NCI-H1930 (cell line): ENCODE data around the gene FASTK.
"Not testable (repeated sequence)": the region's sequence is repeated elsewhere in the genome, so short reads cannot be mapped to it uniquely, and the experiment has no call there.

Source experiments
- DNase-seq, 2 experiments: peaks; one replicate each; lab custom pipeline; 2025; lab: John Stamatoyannopoulos, UW

FASTK gene

DNA sequence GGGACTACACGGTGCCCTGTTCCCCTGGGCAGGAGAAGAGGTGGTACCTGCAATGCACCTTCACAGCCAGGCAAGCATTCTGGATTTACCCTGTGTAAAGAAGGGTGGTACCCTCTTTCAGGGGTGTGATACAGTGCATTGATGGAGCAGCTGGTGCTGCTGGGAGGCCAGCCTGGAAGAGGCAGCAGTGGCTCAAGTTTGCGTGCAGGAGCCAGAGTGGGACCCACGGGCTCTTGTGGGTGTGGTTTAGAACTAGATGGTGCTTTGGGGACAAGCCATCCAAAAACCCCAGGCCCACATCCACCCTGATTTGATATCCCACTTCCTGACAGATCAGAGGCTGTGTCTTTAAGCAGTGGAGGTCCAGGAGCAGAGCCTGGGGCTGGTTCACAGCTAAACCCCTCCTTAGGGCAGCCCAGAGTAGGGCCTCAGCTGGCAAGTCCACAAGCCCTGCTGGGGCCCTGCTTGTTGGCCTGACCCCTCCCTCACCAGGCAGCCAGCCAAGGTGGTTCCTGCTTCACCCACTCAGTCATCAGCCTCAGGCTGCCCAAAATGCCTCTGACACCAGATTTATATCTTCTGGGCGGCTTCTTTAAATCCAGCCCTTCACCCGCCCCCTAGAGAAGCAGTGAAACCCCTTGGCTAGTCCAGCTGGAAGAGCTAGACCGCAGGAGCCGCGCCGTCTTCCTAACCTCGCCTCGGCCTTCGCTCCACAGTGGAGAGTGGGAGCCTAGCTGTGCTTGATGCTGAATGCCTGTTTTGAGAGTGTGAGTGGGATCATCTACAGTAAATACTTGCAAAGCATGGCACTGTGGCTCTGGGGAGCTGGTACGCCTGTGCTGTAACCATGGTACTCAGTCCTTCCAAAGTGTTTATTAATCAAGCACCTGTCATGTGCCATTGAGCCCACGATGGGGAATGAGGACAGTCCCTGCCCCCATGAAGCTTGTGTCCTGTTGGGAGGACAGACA lies 33.7 kb downstream of the FASTK start:
- DNase-seq: no peak

DNA sequence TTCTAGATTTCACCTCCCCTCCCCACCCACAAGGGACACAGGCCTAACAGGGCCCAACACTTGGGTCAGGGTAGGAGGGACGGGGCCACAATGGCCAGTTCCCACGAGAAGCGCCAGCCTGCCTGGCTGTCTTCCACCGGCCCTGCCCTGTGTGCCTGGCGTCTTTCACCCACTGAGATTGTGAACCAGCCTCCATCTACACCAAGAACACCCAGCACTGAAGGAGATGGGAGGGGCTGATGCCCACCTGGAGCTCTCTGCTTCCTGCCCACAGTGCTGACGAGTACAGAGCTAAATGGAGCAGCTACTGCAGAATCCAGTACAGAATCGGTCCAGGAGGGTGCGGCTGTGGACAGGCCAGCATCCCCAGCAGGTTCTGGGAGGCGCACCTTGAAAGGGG lies 34.6 kb downstream of the FASTK start:
- no peak for DNase-seq

GRCh38 chr7:151045262-151045661 lies 35.3 kb downstream of the FASTK start:
- no peak for DNase-seq

DNA sequence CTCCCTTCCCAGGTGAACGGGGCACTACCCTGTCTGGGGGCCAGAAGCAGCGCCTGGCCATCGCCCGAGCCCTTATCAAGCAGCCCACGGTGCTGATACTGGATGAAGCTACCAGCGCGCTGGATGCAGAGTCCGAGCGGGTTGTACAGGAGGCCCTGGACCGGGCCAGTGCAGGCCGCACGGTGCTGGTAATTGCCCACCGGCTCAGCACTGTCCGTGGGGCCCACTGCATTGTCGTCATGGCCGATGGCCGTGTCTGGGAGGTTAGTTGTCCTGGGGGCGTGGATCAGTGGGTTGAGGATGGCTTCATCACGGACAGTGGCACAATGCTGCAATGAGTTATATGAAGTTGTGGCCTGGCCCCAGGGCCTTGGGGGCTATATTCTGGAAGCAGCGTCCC lies 36.6 kb downstream of the FASTK start:
- DNase-seq: no peak

GRCh38 chr7:151043449-151043848 lies 37.2 kb downstream of the FASTK start:
- DNase-seq: not testable (repeated sequence)

DNA sequence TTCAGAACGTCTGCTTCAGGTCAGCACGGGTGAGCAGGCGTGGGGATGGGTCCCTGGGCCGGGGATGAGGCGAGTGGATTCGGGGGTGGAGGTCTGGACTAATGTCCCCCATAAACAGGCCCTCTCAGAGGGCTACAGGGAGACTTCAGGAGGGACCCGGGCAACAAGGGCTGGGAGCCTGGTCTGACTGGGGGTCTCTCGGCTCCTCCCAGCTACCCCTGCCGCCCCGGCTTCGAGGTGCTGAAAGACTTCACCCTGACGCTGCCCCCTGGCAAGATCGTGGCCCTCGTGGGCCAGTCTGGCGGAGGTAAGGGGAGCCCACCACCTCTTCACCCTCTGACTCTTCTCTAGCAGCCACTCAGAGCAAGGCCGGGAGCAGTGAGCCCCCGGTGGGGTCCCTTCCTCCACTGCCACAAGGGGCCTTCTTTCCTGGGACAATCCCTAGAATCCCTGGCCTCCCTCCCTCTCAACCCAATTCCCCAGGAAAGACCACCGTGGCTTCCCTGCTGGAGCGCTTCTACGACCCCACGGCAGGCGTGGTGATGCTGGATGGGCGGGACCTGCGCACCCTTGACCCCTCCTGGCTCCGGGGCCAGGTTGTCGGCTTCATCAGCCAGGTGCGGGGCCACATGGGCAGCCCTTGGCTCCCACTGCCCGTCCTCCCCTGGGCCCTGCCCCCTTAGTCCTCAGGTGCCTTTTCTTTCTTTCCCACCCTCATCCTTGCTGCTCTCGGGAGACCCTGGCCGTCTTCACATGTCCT lies 39.8 kb downstream of the FASTK start:
- no peak for DNase-seq

DNA sequence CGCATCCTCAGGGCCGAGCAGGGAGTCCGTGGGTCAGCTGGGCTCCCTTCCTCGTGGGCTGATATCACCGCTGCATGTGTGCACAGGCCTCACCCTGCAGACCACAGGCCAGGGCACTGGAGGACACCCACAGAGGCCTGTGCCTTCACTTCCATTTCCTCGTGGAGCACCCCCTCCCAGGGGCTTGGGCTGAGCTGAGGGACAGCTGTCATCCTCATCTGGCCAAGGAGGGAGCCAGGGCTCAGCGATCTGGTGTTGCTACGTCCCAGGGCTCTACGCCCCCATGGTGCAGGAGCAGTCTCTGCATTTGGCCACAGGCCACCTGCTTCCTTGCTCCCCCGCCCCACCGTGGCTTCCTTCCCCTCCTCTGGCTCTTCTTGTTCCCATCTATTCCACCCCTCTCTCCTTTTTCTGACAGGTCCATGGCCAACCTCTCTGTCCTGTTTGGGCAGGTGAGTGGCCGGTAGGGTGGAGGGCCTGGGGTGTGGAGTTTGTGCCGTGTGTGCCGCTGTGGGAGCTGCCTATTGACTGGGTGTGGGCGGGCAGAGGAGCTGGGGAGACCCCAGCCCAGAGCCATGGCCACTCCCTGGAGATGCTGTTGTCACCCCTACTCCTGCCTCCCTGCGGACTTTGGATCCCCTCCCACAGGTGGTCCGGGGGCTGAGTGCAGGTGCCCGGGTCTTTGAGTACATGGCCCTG lies 40.6 kb downstream of the FASTK start:
- DNase-seq: no peak

DNA sequence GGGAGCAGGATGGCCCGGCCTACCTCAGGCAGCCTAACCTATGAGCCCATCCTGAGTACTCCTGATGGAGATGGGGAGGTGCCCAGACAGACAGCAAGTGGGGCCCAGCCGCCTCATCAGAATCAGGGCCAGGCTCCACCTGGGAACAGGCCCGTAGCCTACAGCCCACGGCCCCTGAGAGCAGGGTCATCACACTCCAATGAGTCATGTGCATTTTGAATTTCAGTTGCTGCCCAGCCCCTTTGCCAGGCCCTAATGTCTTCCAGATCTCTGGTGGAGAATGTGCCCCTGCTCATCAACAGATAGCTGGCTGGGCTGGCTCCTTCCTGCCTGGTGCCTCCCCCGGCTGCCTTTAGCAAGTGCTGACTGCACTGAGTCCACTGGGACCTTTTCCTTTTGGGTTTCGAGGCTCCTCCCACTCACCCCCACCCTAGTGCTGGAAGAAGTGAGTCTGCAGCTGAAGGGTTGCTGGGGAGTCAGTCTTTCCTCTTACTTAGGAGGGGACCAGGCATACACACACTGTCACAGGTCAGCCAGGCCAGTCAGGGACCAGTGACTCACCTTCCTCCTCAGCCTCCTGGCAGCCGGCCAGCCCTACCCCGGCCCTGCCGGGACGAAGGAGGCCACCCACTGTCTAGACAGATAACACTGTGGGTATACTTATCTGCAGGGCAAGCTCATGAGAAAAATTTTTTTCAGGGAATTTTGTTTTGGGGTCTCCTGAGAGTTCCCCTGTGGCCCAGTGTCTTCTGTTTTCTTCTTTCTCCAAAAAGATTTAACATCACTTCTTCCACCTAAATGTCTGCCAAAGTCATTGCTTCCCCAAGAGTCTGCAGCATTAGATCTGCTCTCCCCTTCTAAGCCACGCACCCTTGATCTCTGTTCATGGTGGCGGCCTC lies 41.4 kb downstream of the FASTK start:
- no peak for DNase-seq

DNA sequence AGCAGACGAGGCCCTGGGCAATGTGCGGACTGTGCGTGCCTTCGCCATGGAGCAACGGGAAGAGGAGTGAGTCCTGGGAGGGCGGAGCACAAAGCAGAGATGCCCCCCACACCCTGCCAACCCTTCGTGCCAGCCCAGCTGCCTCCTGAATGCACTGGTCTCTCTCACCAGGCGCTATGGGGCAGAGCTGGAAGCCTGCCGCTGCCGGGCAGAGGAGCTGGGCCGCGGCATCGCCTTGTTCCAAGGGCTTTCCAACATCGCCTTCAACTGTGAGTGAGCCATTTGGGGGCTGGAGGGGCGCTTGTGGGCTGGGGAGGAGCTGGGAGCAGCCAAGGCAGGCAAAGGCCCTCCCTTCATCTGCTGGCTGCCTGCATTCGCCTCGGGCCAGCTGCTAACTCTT lies 44.7 kb downstream of the FASTK start:
- DNase-seq: no peak

- no peak for DNase-seq
Measured at GRCh38 chr7:151035026-151035717, 45.4 kb downstream of the FASTK start.

DNA sequence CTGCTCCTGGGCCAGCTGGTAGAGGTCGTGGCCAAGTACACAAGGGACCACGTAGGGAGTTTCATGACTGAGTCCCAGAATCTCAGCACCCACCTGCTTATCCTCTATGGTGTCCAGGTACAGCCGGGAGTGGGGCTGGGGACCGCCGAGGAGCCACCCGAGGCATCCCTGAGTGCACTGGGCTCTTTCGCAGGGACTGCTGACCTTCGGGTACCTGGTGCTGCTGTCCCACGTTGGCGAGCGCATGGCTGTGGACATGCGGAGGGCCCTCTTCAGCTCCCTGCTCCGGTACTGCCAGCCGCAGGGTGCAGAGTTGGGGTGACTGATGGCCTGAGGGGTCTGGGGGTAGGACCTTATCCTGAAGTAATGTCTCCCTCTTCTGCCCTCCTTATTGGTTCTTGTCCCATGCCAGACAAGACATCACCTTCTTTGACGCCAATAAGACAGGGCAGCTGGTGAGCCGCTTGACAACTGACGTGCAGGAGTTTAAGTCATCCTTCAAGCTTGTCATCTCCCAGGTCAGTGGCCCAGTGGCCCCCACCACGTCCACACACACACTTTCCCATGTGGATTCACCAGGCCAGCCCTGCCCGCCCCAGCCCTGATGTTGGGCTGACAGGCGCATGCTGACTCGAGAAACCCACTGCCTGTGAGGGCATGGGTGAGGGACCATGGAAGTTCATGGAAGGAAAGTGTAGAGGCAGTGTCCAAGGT lies 46.1 kb downstream of the FASTK start:
- DNase-seq: no peak

DNA sequence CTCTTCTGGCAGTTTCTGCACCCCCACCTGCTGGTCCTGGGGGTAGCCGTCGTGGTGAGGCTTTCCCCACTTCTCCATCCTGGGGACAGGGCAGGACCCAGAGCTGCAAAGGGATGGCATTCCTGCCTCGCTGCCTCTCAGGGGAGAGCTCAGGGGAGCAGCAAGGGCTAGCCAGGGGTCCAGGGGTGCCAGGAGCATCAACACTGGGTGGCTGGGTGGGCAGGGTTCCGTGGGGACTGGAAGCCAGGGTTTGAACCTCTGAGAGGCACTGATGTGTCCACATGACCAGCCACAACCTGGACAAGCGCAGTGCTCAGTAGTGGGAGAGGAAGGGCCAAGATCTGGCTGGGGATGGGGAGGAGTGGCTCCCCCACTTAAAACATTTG lies 46.8 kb downstream of the FASTK start:
- no peak for DNase-seq

- DNase-seq: no peak
Measured at GRCh38 chr7:151032936-151033863, 47.4 kb downstream of the FASTK start.

DNA sequence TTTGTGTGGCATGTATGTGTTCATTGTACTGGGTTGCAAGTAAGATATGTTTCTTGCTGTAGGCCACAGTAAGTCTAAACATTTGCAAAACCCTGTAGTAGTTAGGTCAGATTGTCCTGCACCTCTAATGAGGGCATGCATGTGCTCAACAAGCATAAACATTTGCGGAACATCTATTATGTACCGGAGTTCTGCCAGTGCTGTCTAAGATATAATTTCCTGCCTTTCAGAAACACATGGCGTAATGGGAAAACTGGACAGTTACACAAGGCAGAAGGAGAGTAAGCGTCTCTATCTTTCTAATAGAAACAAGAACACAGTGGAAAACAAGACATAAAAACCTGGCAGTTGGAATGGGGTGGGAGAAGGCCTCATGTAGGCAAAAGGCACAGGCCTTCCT lies 49.6 kb downstream of the FASTK start:
- DNase-seq: no peak

DNA sequence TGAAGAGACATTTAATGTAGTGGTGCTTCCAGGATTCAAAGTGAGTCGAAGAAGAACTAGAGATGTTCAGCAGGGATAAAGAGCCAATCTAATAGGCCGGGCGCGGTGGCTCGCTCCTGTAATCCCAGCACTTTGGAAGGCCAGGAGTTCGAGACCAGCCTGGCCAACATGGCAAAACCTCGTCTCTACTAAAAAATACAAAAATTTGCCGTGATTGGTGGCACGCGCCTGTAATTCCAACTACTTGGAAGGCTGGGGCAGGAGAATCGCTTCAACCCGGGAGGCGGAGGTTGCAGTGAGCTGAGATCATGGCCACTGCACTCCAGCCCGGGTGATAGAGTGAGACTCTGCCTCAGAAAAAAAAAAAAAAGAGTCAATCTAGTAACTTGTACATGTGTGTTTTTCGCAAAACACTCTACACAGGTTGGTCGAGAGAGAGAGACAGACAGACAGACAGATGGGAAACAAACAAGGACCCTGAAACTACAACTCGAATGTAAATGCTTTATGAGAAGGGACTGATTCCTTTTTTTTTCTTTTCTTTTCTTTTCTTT lies 51.6 kb downstream of the FASTK start:
- no peak for DNase-seq

DNA sequence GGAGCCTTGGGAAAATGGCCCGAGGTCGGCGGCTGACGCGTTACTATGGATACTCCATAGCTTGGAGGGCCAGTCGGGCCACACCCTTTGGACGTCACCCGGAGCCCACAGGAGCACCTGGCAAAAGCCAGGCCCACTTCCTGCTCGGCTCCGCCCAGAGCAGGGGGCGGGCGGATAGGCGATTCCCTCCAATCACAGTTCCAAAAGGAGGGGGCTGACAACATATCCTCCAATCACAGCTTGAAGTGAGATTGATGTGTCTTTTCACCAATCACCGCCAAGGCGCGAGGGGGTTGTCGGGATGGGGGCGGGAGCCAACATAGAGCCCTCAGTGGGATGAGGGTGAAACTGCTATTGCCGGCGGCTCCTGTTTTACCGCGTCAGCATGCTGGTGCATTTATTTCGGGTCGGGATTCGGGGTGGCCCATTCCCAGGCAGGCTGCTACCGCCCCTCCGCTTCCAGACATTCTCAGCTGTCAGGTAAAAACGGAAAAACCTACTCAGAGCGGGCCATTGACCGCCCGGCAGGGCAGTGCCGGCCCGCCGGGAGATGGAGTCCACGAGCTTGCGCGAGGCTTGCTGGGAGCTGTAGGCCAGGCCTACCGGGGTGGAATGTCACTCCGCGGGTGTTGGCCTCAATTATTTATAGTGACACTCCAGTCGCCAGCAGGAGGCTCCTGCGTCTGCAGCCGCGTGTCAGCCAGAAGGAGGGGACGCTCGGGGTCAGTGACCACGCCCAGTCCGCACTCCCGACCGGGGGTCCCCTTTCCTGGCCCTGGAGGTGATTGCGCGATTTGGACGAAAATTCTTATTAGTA lies 52.3 kb downstream of the FASTK start, which contains the start of gene ABCB8:
TSS of gene ABCB8 (plus strand) at position 320 of the 817 bp plus-strand sequence. CDS start at position 386, 66 bp downstream.
- DNase-seq: peak; percentile 99 to 100

DNA sequence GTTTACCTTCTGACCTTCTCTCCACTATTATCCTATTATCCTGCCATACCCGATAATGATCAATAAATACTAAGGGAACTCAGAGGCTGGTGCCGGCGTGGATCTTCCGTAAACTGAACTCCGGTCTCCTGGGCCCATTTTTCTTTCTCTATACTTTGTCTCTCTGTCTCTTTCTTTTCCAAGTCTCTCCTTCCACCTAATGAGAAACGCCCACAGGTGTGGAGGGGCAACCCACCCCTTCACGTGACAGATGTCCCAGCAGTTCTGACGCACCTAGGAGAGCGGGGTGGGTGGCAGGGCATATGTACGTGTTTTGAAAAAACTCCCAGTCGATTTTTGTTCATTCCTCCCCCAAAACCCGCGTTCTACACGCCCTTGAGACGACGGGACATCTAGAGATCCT lies 52.9 kb downstream of the FASTK start:
- not testable (repeated sequence) for DNase-seq
